Lower leg skin (tissue), 3 donors: ENCODE results near the gene ZNF69.
"Not testable (repeated sequence)": the region's sequence is repeated elsewhere in the genome, so short reads cannot be mapped to it uniquely, and the experiment has no call there.

Experiments
- CTCF ChIP-seq, 3 donors: fragments of 450-650 bp; IDR thresholded peaks; one replicate each; pipeline ENCODE4 v1.5.1; 2016; ENCODE audit warnings: antibody characterized with exemption in 3 of 3, mild to moderate bottlenecking in 3 of 3, moderate library complexity in 2 of 3
- POLR2A ChIP-seq, 2 donors: fragments of 450-650 bp; IDR thresholded peaks; one replicate each; pipeline ENCODE4 v1.6.1; 2016 to 2017; ENCODE audit warnings: antibody characterized with exemption in 2 of 2, mild to moderate bottlenecking in 1 of 2, moderate library complexity in 1 of 2

- TF ChIP-seq POLR2A, CTCF (IDR thresholded peaks at IDR 0.05): not testable (repeated sequence)
Observed at GRCh38 chr19:11925651-11926187, 38.1 kb downstream of the ZNF69 start.
